Subcutaneous abdominal adipose tissue (tissue), 5 donors: ENCODE data around the gene EFCAB11.
A peak's percentile ranks its signal among the peaks of the same experiment; 100 is the strongest.

Experiments
- H3K27ac ChIP-seq: one replicate; pipeline ENCODE4 v1.7.0; 2013; ENCODE audit warnings: low read depth, mild to moderate bottlenecking, inconsistent platforms, low read length, moderate library complexity
- H3K27me3 ChIP-seq, 5 donors: one replicate each; pipeline ENCODE4 v1.7.0; 2013; ENCODE audit warnings: low read length in 5 of 5, inconsistent platforms in 1 of 5; ENCODE audit not compliant: control insufficient read depth in 5 of 5, insufficient read depth in 4 of 5
- H3K36me3 ChIP-seq, 5 donors: one replicate each; pipeline ENCODE4 v1.7.0; 2013; ENCODE audit warnings: low read length in 5 of 5; ENCODE audit not compliant: control insufficient read depth in 5 of 5, insufficient read depth in 5 of 5
- H3K4me1 ChIP-seq, 5 donors: one replicate each; pipeline ENCODE4 v1.7.0; 2013; ENCODE audit warnings: low read length in 5 of 5, mild to moderate bottlenecking in 3 of 5, moderate library complexity in 1 of 5; ENCODE audit not compliant: control insufficient read depth in 5 of 5, insufficient read depth in 5 of 5
- H3K4me3 ChIP-seq, 5 donors: one replicate each; pipeline ENCODE4 v1.7.0; 2013; ENCODE audit warnings: low read length in 5 of 5, low read depth in 1 of 5
- H3K9ac ChIP-seq, 5 donors: one replicate each; pipeline ENCODE4 v1.7.0; 2013; ENCODE audit warnings: low read length in 5 of 5, mild to moderate bottlenecking in 4 of 5, moderate library complexity in 3 of 5
- H3K9me3 ChIP-seq, 5 donors: one replicate each; pipeline ENCODE4 v1.7.0; 2013; ENCODE audit warnings: low read length in 5 of 5; ENCODE audit not compliant: control insufficient read depth in 5 of 5
- donor health status: healthy.
- donor health status: healthy.
- donor health status: healthy.
- donor health status: healthy.
- donor health status: healthy.

Gene EFCAB11, protein sequence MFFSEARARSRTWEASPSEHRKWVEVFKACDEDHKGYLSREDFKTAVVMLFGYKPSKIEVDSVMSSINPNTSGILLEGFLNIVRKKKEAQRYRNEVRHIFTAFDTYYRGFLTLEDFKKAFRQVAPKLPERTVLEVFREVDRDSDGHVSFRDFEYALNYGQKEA

DNA sequence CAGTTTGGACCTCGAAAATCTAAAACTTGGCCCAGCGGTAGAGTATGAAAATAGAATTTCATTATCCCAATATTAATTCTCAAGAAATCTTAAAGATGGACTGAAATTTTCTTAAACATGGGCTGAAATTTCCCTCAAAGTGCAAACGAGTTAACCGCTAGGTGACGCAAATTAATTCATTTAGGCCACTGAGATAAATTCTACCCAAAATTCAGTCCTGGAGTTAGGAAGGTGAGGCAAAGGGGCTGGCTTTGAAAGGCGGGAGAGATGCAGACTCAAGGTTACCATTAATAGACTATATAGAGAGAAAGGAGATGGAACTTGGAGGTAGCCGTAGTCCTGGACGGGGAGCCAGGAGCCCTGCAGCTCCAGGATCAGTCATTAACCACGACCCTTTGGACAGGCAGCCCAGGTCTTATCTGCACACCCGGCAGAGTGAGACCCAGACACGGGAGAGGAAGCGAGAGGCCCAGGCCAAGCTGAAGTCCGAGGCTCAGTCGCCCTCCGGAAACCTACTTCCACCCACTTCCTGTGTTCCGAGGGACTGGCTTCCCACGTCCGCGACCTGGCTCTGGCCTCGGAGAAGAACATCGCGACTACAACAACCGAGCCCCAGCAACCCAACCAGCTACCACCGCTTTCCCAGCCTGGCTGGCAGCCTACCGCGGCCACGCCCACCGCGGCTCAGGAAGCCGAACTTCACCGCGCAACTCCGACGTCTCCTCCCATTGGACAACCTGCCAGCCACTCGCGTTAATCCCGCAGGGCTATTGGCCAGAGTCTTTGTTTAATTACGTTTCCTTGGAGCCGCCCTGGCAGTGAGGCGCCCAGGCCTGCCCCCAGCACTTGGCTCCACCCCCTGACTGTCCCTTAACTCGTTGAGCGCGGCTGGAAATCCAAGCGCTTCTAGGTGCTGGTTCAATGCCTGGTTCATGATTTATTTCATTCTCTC is at the start of gene EFCAB11:
EFCAB11 (minus strand) TSS at position 661 of the 952 bp plus-strand sequence; CDS start at position 591, 70 bp downstream.
- Histone ChIP-seq H3K27ac (peak within 1 kb of the TSS; percentile 65), H3K9ac (peak within 1 kb of the TSS; percentile 62 to 89 (median 81)), H3K27me3 (no peaks in the 10 kb centered on the region), H3K9me3 (no peaks in the 10 kb centered on the region), H3K36me3 (peaks cover 0 to 17% (median 5%) of the 10 kb centered on the region in 5 donors), H3K4me3 (peak within 1 kb of the TSS; percentile 91 to 98 (median 95)), H3K4me1 (peaks cover 3 to 31% (median 25%) of the 10 kb centered on the region in 5 donors)

DNA sequence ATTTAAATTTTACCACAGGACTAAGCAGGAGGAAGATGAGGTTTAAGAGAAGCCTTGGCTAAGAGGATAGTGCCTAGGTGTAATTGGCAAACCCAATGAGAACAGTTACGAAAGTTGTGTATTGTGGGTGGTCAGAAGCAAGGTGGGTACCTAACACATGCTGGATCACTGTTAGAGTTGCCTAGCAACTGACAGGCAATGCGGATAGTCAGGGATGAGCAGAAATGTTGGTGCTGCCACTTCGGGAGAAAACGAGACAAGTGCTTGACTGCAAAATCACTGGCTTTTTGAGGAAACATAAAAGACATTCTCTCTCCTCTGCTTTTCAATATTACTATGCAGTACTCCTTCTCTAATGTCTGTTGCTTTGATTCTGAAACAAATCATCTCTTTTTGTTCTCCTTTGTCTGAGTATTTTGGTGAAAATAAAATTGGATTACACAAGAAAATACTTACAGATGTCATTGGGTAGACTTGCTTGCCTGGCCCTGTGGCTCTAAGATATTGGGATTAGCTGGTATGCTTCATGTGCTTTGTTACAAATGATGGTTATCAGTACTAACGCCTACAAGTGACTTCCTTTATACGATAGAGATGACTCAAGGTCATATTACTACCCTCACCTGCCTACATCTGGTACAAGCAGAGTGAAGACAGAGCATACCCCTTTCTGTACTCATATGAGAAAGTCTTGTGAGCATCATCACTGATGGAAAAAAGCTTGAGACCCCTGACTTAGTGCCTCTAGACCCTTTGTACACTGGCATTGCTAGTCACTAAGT is 49.2 kb upstream of the EFCAB11 start:
- Histone ChIP-seq H3K36me3 (peaks cover 0 to 20% (median 1%) of the 10 kb centered on the region in 5 donors), H3K9ac (no peak overlapping the region), H3K27me3 (no peaks in the 10 kb centered on the region), H3K4me3 (no peak overlapping the region), H3K27ac (no peak overlapping the region), H3K4me1 (peaks cover 0 to 16% (median 5%) of the 10 kb centered on the region in 5 donors), H3K9me3 (no peaks in the 10 kb centered on the region)

DNA sequence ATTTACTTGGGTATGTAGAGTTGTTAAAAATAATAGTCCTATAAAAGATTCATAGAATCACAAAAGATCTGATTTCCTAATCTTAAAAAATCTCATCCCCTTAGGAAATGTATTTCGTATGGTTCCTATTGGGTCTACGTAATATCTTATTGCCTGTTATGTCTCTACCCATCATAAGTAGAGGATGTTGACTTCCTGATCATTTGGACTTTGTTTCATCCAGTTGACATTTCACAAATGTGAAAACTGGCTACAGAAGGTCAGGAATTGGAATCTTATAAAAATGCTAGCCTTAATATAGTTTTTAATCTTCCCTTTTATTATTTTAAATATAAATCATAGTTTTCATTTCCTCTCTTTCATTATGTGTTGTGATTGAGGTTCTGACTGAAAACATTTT is 46.4 kb upstream of the EFCAB11 start:
- H3K9me3 ChIP-seq, result no peaks in the 10 kb centered on the region
- no peaks in the 10 kb centered on the region for H3K27me3 ChIP-seq
- H3K36me3 ChIP-seq, result peaks cover 5 to 37% (median 10%) of the 10 kb centered on the region in 5 donors
- peaks cover 0 to 21% (median 5%) of the 10 kb centered on the region in 5 donors for H3K4me1 ChIP-seq
- H3K9ac ChIP-seq, result no peak overlapping the region
- H3K4me3 ChIP-seq, result no peak overlapping the region
- H3K27ac ChIP-seq, result no peak overlapping the region

DNA sequence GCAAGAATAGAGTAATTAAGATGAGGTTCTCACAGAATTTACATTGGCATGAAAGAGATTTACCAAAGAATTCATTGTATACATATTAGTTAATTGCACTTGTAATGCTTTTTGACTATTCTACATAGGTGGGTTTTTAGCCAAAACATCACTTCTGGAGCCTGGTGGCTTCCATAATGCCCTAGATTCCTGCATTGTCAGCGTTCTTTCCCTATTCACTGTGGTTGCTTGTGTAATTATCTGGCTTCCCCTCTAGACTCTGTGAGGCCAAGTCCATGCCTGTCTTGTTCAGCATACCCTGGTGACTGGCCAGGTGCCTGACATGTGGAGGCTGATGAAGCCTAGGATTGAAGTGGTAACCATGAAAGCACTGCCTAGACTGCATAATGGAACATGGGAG is 42.4 kb upstream of the EFCAB11 start:
- H3K4me1 ChIP-seq, result peaks cover 0 to 24% (median 8%) of the 10 kb centered on the region in 5 donors
- no peak overlapping the region for H3K9ac ChIP-seq
- H3K4me3 ChIP-seq, result no peak overlapping the region
- H3K27me3 ChIP-seq, result no peaks in the 10 kb centered on the region
- no peak overlapping the region for H3K27ac ChIP-seq
- H3K36me3 ChIP-seq, result peaks cover 13 to 60% (median 21%) of the 10 kb centered on the region in 5 donors
- no peaks in the 10 kb centered on the region for H3K9me3 ChIP-seq

DNA sequence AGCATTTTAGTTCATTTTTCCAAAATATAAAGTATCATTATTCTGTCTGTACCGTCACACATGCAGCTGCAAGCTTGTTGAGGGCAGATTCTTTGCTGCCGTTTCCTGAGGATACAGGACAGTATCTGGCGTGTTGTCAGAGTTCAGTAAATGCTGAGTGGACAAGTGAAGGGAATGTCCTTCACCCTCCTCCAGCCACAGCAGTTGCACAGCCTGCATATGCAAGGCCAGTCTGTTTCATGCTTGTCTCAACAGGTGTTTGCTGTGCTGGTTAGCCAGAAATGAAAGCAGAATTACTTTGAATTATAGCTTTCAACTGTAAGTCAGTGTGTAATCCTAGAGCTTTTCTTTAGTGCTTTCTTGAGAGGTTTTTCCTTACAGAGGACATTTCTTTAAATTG is 37.7 kb upstream of the EFCAB11 start:
- Histone ChIP-seq H3K27ac (no peak overlapping the region), H3K4me3 (peak overlapping the region in 1 of 5 donors; percentile 1), H3K9me3 (no peaks in the 10 kb centered on the region), H3K36me3 (peaks cover 16 to 60% (median 18%) of the 10 kb centered on the region in 5 donors), H3K4me1 (peaks cover 0 to 18% (median 3%) of the 10 kb centered on the region in 5 donors), H3K27me3 (no peaks in the 10 kb centered on the region), H3K9ac (no peak overlapping the region)

DNA sequence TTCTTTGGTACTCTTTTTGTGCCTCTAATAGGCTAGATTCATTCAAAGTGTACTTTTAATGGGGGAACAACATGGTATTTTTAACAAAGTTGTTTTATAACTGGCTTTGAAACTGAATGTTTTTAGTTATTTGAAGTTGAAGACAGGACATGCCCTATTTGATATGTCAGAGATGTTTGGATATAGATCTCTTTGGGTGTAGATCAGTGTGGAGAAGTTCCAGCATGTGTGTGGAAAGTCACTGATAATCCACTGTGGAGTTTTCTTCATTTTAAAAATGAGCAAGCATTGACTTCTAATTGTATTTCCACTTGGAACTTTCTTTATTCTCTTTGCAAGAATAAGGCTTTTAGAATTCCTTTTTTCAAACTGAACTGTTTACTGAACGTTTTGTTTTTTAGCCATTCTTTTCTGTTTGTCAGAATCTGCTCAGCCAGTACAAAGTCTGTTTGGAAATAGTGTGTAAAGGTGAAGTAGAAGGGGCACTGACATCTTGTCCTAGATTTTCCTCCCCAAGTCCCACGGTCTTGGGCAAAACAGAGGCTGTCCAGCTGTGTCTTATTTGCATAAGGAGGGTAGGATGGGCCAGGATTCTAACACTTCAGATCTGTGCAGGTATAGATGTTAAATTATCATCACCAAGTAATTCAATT is 36.2 kb upstream of the EFCAB11 start:
- no peak overlapping the region for H3K4me3 ChIP-seq
- peaks cover 15 to 58% (median 18%) of the 10 kb centered on the region in 5 donors for H3K36me3 ChIP-seq
- H3K9me3 ChIP-seq, result no peaks in the 10 kb centered on the region
- peaks cover 0 to 15% (median 3%) of the 10 kb centered on the region in 5 donors for H3K4me1 ChIP-seq
- H3K9ac ChIP-seq, result no peak overlapping the region
- no peaks in the 10 kb centered on the region for H3K27me3 ChIP-seq
- H3K27ac ChIP-seq, result peak overlapping the region; percentile 38

DNA sequence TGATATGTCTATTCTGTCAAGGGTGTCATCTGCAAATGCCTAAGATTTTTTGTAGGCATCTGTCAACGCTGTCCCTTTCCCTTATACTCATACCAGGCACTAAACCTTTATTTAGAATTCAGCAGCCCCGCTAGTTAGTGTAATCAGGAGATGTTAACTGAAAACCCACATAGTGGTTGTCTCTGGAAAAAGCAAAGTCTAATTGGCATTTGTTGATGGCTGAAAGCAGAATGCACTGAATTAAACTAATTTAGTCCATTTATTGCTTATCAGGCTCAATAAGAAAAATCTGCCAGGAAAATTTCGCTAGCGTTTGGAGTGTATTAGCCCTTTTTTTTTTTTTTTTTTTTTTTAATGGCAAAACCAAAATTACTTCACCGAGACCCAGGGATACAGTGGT is 35.7 kb upstream of the EFCAB11 start:
- Histone ChIP-seq H3K9me3 (no peaks in the 10 kb centered on the region), H3K4me1 (peaks cover 0 to 15% (median 3%) of the 10 kb centered on the region in 5 donors), H3K9ac (no peak overlapping the region), H3K4me3 (no peak overlapping the region), H3K36me3 (peaks cover 12 to 53% (median 18%) of the 10 kb centered on the region in 5 donors), H3K27me3 (no peaks in the 10 kb centered on the region), H3K27ac (peak overlapping the region; percentile 38)

DNA sequence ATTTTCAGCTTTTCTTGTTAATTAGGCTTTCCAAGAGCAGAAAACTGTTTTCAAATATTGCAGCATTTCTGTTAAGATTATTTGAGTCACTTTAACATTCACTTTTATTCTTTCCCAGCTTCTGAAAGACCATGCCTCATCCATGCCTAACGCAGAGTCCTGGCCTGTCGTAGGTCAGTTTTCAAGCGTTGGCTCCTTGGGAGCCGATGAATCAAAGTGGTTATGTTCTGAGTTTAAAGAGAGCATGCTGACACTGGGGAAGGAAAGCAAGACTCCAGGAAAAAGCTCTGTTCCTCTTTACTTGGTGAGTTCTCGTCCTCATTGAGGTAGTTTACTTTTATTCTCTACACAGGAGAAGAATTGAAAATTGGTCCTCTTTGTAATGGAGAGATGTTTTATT is 34.3 kb upstream of the EFCAB11 start:
- Histone ChIP-seq H3K36me3 (peaks cover 11 to 49% (median 16%) of the 10 kb centered on the region in 5 donors), H3K27ac (no peak overlapping the region), H3K9me3 (no peaks in the 10 kb centered on the region), H3K27me3 (no peaks in the 10 kb centered on the region), H3K4me3 (no peak overlapping the region), H3K9ac (no peak overlapping the region), H3K4me1 (peaks cover 0 to 15% (median 3%) of the 10 kb centered on the region in 5 donors)

DNA sequence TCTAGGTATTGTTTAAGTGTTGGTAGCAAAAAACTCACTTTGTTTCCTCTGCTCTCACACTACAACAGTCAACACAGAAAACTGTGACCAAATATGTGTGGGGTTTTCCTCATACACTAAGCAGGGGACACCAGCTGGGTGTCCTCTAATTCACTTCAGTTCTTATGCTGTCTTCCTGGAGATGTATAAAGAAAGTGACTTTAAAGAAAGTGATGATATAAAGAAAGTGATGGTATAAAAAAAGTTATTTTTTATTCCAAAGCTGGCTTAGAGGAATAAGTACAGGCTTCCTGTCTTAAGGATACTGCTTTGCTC is 32.6 kb upstream of the EFCAB11 start:
- H3K9me3 ChIP-seq, result no peaks in the 10 kb centered on the region
- H3K27me3 ChIP-seq, result no peaks in the 10 kb centered on the region
- peaks cover 8 to 44% (median 19%) of the 10 kb centered on the region in 5 donors for H3K36me3 ChIP-seq
- H3K4me1 ChIP-seq, result peaks cover 0 to 15% (median 0%) of the 10 kb centered on the region in 5 donors
- H3K4me3 ChIP-seq, result no peak overlapping the region
- H3K27ac ChIP-seq, result no peak overlapping the region
- no peak overlapping the region for H3K9ac ChIP-seq
